RPMI7951 (cell line): ENCODE data around the gene NELFB. TPM values are rescaled to one million over a fixed set of nuclear protein-coding genes. Genes with fewer than 3 reads are reported as not detected.

Experiments used
- DNase-seq: peaks from one replicate; pipeline ENCODE4 v3.0.0-alpha.2; 2012; ENCODE audit warnings: low read depth
- total RNA-seq: library from RNA; depleted of rRNA; stranded (reverse); fragments of >200 nt; shearing (Covaris generic); gene quantifications from 2 replicates; pipeline ENCODE4 v1.2.3, GENCODE V29; 2014; rRNA removed

The NELFB gene
- total RNA-seq, 1 experiment from 2014 or later = 34.2 TPM

GRCh38 chr9:137314561-137315560 lies 59.7 kb downstream of the NELFB start:
- no peak for DNase-seq

- no peak for DNase-seq
Observed at GRCh38 chr9:137315581-137316011, 60.5 kb downstream of the NELFB start.

GRCh38 chr9:137316012-137316981 lies 61.2 kb downstream of the NELFB start:
- no peak for DNase-seq

- no peak for DNase-seq
Observed at GRCh38 chr9:137317021-137317717, 62.0 kb downstream of the NELFB start.

- no peak for DNase-seq
Observed at GRCh38 chr9:137317718-137318511, 62.8 kb downstream of the NELFB start.

GRCh38 chr9:137318602-137319001 lies 63.5 kb downstream of the NELFB start:
- no peak for DNase-seq

GRCh38 chr9:137319011-137319738 lies 64.0 kb downstream of the NELFB start:
- peak; percentile 39 for DNase-seq

- DNase-seq = no peak
Observed at GRCh38 chr9:137319739-137320551, 64.8 kb downstream of the NELFB start.

- no peak for DNase-seq
Observed at GRCh38 chr9:137320555-137321384, 65.6 kb downstream of the NELFB start.

GRCh38 chr9:137321726-137322361 lies 66.7 kb downstream of the NELFB start:
- no peak for DNase-seq

Other genes starting within 250 kb of the NELFB start
- gene ABCA2, start 227.1 kb upstream of the NELFB start, total RNA-seq = 4.1 and 10.8 TPM in 2 replicates
- gene FUT7, start 223.2 kb upstream of the NELFB start, total RNA-seq = not detected in 2 replicates
- gene NPDC1, start 209.2 kb upstream of the NELFB start, total RNA-seq = 0.60 and 1.6 TPM in 2 replicates
- gene ENTPD2, start 201.3 kb upstream of the NELFB start, total RNA-seq = not detected in 2 replicates
- gene SAPCD2, start 184.8 kb upstream of the NELFB start, total RNA-seq = 15.3 and 21.8 TPM in 2 replicates
- gene UAP1L1, start 177.8 kb upstream of the NELFB start, total RNA-seq = 7.6 and 10.0 TPM in 2 replicates
- 39.2 and 56.9 TPM in 2 replicates for gene MAN1B1, start 168.3 kb upstream of the NELFB start, total RNA-seq
- 30.8 and 37.5 TPM in 2 replicates for gene DPP7, start 140.6 kb upstream of the NELFB start, total RNA-seq
- gene GRIN1, start 116.2 kb upstream of the NELFB start, total RNA-seq = 0.20 TPM in 1 of 2 replicates, not detected in the other
- not detected in 2 replicates for gene LRRC26, start 85.3 kb upstream of the NELFB start, total RNA-seq
- not detected in 2 replicates for gene TMEM210, start 83.3 kb upstream of the NELFB start, total RNA-seq
- 8.1 and 9.8 TPM in 2 replicates for gene ANAPC2, start 66.8 kb upstream of the NELFB start, total RNA-seq
- 72.8 and 99.2 TPM in 2 replicates for gene SSNA1, start 66.7 kb upstream of the NELFB start, total RNA-seq
- 1.1 and 3.7 TPM in 2 replicates for gene TPRN, start 54.6 kb upstream of the NELFB start, total RNA-seq
- gene TMEM203, start 49.7 kb upstream of the NELFB start, total RNA-seq = 39.1 and 40.0 TPM in 2 replicates
- gene NDOR1, start 49.6 kb upstream of the NELFB start, total RNA-seq = 4.6 and 5.4 TPM in 2 replicates
- not detected in 2 replicates for gene RNF208, start 33.1 kb upstream of the NELFB start, total RNA-seq
- 0.36 and 1.1 TPM in 2 replicates for gene CYSRT1, start 30.2 kb upstream of the NELFB start, total RNA-seq
- gene RNF224, start 27.8 kb upstream of the NELFB start, total RNA-seq = not detected in 2 replicates
- gene SLC34A3, start 24.4 kb upstream of the NELFB start, total RNA-seq = not detected in 2 replicates
- gene TUBB4B, start 14.0 kb upstream of the NELFB start, total RNA-seq = 295 and 372 TPM in 2 replicates
- not detected in 2 replicates for gene STPG3, start 4.0 kb upstream of the NELFB start, total RNA-seq
- under 0.01 TPM in 2 replicates for gene TOR4A, start 22.4 kb downstream of the NELFB start, total RNA-seq
- gene NRARP, start 46.9 kb downstream of the NELFB start, total RNA-seq = 0.12 TPM in 1 of 2 replicates, not detected in the other
- gene EXD3, start 167.8 kb downstream of the NELFB start, total RNA-seq = 0.24 and 1.3 TPM in 2 replicates
- not detected in 2 replicates for gene NOXA1, start 168.1 kb downstream of the NELFB start, total RNA-seq
- not detected in 2 replicates for gene ENTPD8, start 186.0 kb downstream of the NELFB start, total RNA-seq
- 11.9 and 12.7 TPM in 2 replicates for gene NSMF, start 204.0 kb downstream of the NELFB start, total RNA-seq